ENCODE data around the gene SLC5A11.
A peak's percentile ranks its signal among the peaks of the same experiment; 100 is the strongest.
"Not testable (repeated sequence)": the region's sequence is repeated elsewhere in the genome, so short reads cannot be mapped to it uniquely, and the experiment has no call there.

SLC5A11 gene

DNA sequence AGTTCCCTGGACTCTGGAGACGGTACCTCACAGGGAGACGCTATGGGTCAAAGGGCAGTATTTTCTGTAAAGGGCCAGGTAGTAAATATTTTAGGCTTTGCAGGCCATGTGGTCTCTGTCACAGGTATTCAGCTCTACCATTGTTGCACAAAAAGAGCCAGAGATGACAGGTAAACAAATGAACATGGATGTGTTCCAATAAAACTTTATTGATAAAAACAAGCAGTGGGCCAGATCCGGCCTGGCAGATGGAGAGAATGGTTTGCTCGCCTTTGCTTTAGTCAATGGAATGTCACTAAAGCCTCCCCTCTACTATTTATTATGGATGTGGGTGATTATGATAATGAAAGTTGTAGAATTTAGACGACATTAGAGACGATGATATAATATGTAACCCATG lies 8.9 kb upstream of the SLC5A11 start:
- no peak for DNase-seq (ENCODE audit: low spot score)

DNA sequence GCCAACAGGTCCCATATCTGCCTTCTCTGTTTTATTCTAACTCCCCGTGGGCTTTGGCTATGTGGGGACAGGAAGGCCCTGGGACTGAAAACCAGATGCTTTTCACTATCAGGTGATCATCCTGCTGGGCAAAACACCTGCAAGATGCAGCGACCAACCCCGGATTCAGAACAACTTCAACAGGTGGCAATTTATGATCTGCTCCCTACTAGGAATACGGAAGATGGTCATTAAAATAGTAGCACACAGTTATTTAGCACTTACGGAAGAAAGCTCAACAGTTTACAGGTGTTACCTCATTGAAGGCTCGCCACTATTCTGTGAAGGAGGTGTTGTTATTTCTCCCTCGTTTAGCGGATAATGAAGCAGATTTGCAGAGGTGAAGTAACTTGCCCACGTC lies 7.8 kb upstream of the SLC5A11 start:
- no peak for DNase-seq (ENCODE audit: low spot score)

DNA sequence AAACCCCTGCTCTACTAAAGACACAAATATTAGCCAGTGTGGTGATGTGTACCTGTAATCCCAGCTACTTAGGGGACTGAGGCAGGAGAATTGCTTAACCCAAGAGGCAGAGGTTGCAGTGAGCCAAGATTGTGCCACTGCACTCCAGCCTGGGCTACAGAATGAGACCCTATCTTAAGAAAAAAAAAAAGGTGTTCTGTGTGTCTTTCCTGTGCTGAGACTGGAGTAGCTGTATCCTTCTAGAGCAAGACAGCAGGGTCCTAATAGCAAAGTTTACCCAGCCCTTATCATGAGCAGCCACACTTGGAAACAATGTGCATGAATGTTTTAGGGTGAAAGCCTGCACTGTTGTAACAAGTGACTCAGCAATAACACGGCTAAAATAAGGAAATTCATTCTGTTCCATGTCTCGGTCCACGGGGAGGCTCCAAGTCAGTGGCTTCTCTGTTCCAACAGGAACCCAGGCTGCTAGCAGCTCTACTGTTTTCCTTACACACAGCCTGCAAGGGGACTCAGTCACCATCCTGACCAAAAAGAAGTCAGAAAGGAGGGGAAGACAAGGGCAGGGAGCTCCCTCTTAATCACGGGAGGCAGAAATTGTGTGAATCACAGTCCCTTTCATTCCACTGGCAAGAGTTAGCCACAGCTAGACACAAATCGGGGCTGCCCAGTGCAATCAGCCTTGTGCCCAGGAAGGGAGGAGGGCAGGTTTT lies 7.1 kb upstream of the SLC5A11 start:
- DNase-seq (ENCODE audit: low spot score): no peak

DNA sequence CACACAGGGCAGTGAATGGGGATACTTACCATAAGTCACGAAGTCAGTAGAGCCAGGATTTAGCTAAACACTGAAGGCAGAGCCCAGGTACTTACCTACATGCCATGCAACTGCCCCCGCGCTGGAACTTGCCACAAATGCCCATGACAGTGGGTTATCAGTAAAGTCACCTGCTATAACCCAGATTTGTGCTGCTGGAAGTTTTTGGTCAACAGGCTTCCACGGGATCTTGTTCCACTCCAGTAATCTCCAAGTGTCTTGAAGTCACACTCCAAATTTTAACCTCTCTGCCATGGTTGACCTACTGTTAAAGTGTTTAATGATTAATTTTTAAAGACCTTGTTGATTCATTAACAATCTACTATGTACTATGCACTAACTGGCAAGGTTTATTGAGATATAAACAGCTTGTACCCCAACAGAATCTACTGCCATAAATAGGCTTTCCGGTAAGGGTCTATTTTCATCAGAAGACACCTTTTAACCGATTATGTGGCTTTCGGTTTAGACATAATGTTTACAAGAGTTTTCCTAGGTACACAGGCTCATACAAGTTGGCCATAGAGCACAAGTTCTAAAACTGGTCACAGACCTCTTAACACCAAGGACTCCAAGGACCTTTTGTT lies 6.3 kb upstream of the SLC5A11 start:
- DNase-seq (ENCODE audit: low spot score): no peak

DNA sequence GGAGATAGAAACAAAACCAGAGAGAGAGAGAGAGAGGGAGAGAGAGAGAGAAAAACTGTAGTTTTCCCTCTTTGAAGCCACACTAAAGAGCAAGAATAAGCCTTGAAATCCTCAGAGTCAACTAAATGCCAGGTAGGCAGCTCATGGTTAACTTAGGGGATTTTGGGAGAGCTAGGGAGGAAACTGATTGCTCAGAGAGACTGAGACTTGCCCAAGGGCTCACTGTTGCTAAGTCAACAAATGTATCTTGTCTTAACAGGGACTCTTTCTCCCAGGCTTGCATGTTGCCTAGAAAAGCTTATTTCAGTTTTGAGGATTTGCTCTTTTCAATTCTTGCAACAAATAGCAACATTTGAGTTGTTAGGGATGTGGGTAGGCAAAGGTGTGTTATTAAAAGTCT lies 4.5 kb upstream of the SLC5A11 start:
- no peak for DNase-seq (ENCODE audit: low spot score)

DNA sequence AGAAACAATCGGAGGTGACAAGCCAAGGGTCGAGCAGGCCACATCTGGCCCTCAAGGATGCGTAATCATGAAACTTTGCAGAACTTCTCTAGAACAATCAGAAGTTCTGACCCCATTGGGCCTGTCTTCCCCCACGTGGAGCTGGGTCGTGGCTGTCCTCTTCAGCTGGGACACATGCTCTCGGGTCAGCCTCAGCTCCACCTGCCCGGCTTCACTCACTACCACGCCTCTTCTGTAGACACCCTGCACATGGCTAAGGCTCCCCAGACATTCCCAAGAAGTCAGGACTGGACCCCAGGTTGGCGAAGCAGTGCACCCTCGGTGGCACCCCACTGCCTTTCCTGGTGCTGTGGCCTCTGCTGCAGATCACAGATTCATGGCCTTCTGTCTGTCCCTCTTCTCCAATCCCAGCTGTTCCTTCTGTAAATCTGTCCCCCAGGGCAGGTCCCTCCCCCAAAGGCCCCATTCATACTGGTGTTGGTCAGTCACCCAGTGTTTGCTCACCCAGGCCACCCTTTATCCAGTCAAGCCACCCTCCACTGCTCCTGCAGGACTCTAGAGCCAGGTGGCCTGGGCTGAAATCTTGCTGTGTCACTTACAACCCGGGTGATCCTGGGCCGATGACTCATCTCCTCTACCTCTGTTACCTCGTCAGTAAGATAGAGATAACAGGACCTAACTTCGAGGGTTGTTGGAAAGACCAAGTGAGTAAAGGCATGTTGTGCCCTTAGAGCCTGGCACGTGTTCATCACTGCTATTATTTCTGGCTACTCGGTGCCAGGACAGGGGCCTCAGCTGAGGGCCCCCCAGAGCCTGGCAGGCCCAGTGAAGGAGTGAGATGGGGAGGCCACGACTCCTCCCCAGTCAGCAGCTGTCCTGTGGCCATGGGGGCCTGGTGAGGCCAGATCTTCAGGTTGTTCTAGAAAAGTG lies 1.4 kb upstream of the SLC5A11 start:
- peak; percentile 63 for DNase-seq (ENCODE audit: low spot score)

DNA sequence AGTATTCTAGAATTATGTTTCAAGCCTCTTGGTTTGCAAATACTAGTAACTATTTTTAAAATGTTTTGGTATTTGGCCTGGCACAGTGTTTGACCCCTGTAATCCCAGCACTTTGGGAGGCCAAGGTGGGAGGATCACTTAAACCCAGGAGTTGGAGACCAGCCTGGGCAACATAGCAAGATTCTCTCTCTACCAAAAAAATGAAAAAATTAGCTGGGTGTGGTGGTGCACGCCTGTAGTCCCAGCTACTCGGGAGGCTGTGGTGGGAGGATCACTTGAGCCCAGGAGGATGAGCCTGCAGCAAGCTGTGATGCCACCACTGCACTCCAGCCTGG lies 765 bp upstream of the SLC5A11 start:
- not testable (repeated sequence) for DNase-seq (ENCODE audit: low spot score)

DNA sequence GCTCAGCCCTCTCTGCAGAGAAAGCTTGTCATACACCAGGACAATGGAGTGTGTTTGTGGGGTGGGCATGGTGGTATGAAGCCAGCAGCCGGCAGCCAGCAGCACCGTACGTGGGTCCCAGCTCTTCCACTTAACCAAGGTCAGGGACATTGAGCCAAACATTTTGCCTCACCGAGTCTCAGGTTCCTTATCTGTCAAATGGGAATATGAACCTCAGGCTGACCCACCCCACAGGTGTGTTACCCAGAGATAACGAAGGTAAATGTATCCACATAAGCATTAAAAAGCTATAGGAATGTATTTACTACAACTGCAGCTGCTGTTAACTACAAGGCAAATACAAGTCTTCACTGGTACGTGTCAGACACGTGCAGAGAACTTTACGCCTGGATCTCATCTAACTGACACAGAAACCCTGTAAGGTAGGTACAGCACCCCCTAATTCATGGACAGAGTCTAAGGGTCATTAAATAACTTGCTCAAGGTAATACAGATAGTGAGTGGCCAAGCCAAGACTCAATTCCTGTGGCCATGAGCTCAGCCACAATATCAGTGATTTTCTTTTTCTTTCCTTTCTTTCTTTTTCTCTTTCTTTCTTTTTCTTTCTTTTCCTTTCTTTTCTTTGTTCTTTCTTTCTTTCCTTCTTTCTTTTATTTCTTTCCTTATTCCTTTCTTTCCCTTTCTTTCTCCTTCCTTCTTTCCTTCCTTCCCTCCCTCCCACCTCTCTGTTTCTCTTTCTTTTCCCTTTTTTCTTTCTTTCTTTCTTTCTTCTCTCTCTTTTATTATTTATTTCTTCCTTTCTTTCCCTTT lies 990 bp downstream of the SLC5A11 start:
- no peak for DNase-seq (ENCODE audit: low spot score)

DNA sequence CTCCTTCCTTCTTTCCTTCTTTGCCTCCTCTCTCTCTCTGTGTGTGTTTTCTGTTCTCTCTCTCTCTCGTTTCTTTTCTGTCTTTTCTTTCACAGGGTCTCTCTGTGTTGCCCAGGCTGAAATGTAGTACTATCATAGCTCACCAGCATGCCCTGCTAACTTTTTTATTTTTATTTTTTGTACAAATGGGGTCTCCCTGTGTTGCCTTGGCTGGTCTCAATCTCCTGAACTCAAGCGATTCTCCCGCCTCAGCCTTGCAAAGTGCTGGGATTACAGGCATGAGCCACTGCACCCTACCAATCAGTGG lies 1.5 kb downstream of the SLC5A11 start:
- no peak for DNase-seq (ENCODE audit: low spot score)

DNA sequence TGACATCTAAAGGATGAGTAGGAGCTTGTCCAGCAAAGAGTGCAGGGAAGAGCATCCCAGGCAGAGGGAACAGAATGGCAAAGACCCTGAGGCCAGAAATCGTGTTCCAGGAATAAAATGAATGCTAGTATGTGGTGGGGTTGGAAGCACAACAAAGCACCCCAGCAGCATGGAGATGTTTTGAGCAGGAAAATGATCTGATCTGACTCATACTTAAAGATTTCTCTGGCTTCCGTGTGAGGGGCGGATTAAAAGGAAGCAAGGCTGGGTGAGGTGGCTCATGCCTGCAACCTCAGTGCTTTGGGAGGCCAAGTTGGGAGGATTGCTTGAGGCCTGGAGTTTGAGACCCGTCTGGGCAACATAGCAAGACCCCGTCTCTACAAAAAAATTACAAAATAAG lies 2.3 kb downstream of the SLC5A11 start:
- no peak for DNase-seq (ENCODE audit: low spot score)

DNA sequence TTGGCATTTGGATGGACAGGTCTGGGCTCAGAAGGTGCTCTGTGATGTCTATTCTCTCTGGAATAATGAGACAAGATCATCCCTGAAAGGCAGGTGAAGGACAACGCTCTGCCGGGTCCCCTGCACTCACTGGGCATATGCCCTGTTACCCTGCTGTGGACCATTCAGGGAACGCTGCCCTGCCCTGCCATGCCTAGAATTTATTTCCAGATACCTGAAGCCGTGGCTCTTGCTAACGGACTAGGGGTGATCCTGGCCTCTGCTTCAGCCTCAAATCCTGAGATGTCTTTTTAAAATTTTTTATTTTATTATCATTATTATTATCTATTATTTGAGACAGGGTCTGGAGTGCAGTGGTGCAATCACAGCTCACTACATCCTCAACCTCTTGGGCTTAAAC lies 3.9 kb downstream of the SLC5A11 start:
- no peak for DNase-seq (ENCODE audit: low spot score)

DNA sequence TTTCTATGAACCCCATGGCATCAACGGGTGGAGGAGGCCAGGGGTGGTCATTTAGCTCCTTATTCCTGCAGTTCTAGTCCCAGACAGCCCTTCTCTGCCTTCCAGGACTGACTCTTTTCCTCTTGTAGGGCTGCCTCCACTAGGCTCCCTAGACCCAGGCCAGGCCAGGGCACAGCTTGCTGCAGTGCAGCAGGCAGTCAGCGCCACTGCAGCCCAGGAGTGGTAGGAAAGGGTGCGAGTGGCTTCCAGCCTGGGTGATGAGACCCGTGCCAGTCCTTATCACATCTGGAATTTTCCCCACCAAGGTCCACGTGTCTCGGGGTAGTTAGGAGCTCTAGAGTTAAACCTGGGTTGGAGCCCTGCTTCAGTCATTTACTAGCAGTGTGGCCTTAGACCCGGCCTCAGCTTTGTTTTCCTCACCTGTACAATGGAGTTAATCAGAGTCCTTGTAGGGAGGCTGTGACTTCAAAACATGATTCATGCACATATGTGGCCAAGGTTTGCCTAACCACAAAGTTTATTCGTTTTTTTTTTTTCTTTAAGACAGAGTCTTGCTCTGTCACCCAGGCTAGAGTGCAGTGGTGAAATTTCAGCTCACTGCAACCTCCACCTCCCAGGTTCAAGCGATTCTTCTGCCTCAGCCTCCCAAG lies 4.7 kb downstream of the SLC5A11 start:
- no peak for DNase-seq (ENCODE audit: low spot score)

DNA sequence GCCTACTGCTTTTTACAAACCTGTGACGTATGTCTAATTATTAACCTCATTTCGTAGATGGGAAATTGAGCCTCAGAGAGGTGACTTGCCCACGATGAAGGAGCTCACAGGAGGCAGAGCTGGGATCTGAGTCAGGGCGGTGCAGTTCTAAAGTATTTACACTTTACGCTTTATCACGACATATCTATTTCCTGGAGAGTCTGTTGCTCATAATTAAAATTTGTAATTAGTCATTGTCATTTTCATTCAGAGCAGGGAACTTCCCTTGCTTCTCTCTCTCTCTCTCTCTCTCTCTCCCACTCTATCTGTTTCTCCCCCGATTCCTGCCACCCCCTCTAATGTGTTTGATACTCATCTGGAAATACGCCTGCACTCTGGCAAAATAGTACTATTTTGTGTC lies 5.9 kb downstream of the SLC5A11 start:
- DNase-seq (ENCODE audit: low spot score): no peak

DNA sequence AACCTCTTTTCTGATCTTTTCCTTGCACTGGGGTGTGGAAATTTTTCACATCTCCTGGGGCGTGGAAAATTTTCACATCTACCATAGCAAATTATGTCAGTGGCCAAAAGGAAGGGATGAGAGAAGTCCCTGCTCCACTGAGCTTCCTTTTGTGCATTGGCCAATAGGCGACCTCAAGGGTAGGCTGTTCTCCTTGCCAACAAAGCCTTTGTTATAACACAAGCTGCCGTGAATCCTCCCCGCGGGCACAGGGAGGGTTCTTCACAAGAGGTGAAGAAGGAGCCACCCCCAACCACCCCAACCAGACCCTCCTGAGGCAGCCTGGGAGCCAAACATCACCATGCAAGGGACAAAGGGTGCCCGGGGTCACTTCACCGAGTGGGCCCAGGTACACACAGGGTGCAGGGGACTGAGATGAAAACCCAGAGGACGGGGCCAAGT lies 6.5 kb downstream of the SLC5A11 start:
- DNase-seq (ENCODE audit: low spot score): no peak

DNA sequence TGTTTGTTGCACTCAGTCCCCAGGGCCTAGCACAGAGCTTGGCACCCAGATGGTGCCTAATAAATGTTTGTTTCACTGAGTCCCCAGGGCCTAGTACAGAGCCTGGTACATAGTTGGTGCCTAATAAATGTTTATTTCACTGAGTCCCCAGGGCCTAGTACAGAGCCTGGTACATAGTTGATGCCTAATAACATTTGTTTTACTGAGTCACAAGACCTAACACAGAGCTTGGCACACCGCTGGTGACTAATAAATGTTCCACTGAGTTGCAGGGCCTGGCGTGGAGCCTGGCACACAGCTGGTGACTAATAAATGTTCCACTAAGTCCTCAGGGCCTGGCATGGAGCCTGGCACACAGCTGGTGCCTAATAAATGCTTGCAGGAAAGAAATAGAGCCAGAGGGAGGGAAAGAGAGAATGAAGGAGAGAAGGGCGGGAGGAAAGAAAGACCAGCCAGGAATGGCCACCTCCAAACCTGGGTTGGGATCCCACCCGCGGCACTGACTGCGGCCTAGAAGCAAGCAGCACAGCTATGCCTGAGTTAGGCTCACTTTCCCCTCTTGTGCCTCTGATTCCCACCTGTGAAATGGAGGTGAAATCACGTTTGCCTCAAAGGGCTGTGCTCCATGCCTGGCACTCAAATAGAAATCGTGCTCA lies 7.5 kb downstream of the SLC5A11 start:
- no peak for DNase-seq (ENCODE audit: low spot score)

DNA sequence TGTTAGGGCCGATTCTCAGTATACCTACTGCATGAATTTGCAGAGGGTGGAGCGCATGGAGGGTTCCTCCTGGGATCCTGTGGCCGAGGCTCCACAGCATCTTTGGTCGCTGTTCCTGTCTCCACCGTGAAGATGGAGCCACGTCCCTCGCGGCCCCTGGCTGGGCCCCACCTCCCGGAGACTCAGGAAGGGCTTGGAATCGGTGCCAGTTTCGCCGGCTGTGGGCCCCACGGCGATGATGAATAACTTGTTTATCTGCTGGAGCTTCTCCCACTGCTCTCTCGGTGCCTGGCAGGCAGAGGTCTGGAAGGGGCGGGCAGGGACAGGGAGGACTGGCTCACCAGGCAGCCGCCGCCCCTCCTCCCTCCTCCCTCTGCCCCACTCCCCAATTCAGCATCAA lies 8.1 kb downstream of the SLC5A11 start:
- DNase-seq (ENCODE audit: low spot score): no peak

DNA sequence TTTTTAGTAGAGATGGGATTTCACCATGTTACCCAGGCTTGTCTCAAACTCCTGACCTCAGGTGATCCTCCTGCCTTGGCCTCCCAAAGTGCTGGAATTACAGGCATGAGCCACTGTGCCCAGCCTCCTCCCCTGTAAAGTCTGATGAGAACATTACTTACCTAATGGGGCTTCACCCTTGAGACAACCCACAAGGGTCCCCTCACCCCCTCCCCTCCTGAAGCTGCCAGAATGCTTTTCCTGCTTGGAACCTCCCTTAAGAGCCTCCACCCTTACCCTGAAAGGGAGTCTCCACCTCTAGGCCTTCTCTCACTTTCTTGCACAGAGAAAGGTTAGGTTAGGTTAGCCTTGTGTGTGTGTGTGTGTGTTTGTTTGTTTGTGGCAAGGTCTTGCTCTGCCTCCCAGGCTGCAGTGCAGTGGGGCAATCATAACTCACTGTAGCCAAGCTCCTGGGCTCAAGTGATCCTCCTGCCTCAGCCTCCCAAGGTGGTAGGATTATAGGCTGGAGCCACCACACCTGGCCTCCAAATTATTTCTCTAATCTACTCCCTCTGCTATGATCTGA lies 8.9 kb downstream of the SLC5A11 start:
- no peak for DNase-seq (ENCODE audit: low spot score)

DNA sequence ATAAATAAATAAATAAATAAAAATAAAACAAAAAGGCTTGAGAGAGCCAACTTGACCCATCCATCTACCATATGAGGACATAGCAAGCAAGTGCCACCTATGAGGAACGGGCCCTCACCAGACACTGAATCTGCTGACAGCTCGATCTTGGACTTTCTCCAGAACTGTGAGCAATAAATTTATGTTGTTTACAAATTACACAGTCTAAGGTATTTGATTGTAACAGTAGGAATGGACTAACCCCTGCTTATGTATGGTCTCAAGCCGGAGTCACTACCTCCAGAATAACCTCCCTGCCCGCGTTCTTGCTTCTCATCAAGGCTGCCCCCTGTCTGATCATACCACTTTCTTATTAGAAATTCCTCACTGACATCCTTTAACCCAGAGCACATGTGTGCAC lies 9.9 kb downstream of the SLC5A11 start:
- no peak for DNase-seq (ENCODE audit: low spot score)

DNA sequence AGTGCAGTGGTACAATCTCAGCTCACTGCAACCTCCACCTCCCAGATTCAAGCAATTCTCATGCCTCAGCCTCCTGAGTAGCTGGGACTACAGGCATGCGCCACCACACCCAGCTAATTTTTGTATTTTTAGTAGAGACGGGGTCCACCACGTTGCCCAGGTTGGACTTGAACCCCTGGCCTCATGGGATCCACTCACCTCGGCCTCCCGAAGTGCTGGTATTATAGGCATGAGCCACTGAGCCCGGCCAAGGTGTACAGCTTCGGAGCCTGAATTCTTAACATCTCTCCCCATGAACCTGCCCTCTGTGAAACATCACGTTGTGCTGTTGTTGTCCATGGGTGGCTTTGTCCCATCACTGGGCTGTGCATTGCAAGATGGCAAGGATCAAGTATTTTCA lies 11.1 kb downstream of the SLC5A11 start:
- not testable (repeated sequence) for DNase-seq (ENCODE audit: low spot score)

DNA sequence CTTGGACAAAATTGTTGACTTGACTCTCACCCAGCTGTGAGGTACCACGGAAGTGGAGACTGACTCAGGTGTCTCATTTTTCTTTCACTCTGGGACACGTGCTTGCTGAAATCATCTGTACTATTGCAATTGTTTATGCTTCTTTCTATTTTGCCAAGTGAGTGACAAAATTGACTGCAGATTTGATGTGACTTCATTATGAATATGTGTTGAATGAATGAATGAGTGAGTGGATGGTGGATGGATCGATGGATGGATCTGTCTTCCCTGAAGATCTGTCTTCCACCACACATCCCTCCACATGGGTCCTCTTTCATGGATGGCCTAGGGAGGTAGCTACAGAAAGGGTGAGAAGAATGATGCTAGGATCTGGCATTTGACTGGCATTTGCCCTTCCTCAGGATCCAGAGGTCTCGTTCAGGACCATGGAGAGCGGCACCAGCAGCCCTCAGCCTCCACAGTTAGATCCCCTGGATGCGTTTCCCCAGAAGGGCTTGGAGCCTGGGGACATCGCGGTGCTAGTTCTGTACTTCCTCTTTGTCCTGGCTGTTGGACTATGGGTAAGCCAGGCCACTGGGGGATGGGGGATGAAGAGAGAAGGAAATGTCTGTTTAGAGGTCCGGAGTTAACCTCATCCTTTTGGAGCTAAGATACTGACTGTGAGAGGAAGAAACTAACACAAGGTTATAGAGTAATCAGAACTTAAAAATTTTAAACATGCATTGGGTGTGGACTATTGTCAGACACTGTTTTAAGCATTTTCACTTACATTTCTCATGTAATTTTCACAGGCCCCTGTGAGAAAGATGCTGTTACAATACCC lies 12.7 kb downstream of the SLC5A11 start:
- DNase-seq (ENCODE audit: low spot score): peak; percentile 62

Data from LoVo (cell line).